M059J (cell line): ENCODE data around the gene GRIN3B. TPM values are rescaled to one million over a fixed set of nuclear protein-coding genes. Genes with fewer than 3 reads are reported as not detected.

Experiments
- DNase-seq: peaks from one replicate; pipeline ENCODE4 v3.0.0-alpha.2; 2012; ENCODE audit warnings: low read depth
- total RNA-seq: library from RNA; depleted of rRNA; stranded (reverse); fragments of >200 nt; shearing (Covaris generic); gene quantifications from 2 replicates; pipeline ENCODE4 v1.2.3, GENCODE V29; 2014

GRIN3B gene
- total RNA-seq, 1 experiment from 2014 or later = not detected

- no peak for DNase-seq
Measured at GRCh38 chr19:1006711-1007398, 6.6 kb downstream of the GRIN3B start.

DNA sequence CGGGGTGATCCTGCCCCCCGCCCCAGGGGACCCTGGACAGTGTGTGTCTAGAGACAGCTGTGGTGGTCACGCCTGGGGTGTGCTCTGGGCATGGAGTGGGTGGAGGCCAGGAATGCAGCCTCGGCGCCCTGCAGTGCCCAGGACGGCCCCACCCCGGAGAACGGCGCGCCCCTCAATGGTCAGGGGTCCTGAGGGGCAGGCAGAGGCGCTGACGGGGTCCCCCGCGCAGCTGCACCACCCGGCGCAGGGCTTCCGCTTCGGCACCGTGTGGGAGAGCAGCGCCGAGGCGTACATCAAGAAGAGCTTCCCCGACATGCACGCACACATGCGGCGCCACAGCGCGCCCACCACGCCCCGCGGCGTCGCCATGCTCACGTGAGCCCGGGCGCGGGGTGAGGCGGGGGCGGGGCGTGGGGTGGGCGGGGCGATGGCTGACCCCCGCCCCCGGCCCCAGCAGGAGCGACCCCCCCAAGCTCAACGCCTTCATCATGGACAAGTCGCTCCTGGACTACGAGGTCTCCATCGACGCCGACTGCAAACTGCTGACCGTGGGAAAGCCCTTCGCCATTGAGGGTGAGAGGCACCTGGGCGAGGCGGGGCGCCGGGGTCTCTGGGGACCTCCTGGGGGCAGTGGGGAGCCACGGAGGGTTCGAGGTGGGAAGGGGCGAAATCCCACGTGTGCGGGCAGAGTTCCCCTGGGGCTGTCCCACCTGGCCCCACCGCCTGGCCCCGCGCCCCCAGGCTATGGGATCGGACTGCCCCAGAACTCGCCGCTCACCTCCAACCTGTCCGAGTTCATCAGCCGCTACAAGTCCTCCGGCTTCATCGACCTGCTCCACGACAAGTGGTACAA lies 7.4 kb downstream of the GRIN3B start:
- no peak for DNase-seq

GRCh38 chr19:1008268-1009040 lies 8.2 kb downstream of the GRIN3B start:
- DNase-seq = no peak

DNA sequence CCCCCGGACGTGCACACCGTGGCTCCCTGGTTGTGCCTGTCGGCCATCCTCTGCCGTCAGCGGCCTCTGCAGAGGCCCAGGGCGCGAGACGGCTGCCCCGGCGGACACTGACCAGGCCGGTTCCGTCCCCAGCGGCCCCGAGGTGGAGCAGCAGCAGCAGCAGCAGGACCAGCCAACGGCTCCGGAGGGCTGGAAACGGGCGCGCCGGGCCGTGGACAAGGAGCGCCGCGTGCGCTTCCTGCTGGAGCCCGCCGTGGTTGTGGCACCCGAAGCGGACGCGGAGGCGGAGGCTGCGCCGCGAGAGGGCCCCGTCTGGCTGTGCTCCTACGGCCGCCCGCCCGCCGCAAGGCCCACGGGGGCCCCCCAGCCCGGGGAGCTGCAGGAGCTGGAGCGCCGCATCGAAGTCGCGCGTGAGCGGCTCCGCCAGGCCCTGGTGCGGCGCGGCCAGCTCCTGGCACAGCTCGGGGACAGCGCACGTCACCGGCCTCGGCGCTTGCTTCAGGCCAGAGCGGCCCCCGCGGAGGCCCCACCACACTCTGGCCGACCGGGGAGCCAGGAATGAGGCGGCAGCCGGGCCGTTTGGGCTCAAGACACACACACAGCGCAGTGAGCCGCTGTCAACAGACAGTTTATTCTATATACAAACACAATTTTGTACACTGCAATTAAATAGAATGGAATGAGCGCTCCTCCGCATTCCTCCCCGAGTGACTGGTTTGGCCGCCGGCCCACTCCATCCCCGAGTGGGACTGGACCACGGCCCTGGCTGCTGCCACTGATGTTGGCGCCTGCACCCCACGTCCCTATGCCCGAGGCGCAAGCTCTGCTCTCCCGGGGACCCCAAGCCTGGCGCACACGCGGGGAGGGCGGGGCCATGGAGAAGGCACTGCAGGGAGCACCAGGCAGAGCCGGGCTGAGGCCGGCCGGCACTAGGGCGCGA lies 9.1 kb downstream of the GRIN3B start:
- DNase-seq = no peak

DNA sequence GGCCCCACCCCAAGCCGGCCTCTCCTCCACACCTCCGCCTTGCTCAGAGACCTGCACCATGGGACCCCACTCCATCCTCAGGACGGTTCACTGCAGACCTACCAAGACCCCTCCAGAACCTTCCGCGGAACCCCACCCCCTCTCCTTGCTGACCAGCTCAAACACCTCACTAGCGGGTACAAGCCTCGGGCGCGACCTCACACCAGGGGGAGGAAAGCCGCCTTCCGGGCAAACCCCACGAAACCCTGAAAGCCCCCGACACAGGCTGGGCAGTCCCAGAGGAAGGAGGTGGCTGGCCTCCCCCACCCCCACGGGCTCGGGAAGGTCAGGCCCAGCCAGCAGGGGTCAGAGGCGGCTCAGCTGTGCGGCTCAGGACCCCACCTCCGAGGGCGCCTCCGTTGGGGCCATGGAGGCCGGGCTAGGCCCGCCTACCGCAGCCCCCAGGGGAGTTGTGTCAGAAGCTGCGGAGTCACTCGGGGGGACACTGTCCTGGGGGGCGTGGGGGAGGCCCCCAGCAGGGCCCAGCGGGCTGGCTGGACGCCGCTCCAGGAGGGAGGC lies 9.8 kb downstream of the GRIN3B start:
- DNase-seq = no peak

DNA sequence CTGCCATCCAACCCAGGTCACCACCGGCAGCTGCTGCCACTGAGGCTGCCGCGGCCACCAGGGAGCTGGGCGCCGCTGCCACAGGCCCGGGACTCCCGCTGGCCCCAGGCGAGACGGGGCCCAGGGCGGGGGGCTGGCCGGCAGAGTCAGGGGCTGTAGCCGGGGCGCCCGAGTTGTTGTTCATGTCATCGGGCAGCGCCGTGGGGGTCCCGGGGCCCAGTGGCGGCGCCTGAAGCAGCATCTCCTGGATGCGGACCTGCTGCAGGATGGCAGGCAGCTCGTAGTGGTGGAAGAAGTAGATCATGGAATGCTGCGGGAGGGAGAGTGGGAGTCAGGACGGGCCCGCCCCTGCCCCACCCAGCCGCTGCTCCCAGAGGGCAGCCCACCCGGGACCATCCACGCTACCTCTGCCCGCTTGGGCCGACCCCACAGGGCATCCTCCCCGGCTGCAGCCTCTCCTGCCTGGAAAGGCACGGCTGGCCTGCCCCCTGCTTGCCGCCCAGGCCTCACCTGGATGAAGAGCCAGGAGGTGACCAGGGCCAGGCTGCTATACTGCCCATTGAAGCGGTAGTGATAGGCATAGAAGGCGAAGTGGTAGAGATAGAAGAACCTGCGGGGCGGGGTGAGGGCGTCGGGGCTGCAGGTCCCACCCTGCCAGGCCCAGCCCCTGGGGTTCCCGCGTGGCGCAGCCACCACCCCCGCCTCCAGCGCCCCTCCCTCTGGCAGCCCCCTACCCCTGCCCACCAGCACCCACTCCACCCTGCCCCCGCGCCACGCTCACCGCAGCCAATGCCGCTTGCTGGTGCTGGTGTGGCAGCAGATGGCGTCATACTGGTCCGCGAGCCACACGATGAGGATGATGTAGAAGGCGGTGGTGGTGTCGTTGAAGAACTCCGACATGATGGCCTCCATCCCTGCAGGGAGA lies 10.6 kb downstream of the GRIN3B start:
- no peak for DNase-seq

- DNase-seq = no peak
Measured at GRCh38 chr19:1011831-1012333, 11.7 kb downstream of the GRIN3B start.

DNA sequence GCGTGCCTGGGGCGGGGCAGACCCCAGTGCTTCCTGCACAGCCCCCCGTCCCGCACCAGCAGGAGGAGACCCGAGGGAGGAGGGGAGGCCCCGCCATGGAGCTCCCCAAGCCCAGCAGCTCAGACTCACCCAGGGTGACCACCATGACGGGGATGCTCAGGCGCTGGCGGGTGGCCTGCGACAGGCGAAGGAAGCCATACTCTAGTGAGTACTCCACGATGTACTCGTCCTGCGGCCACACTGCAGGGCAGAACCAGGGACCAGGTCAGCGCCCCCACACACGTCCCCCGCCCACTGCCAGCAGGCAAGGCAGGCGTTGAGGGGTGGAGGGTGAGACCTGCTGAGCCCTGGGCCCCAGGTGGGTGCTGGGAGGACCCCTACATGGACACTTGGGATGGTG lies 12.1 kb downstream of the GRIN3B start:
- DNase-seq = no peak

- DNase-seq = no peak
Measured at GRCh38 chr19:1013218-1013617, 13.0 kb downstream of the GRIN3B start.

- no peak for DNase-seq
Measured at GRCh38 chr19:1014161-1015060, 14.2 kb downstream of the GRIN3B start.

- DNase-seq = no peak
Measured at GRCh38 chr19:1015061-1015781, 15.0 kb downstream of the GRIN3B start.

- DNase-seq = no peak
Measured at GRCh38 chr19:1015782-1016646, 15.8 kb downstream of the GRIN3B start.

GRCh38 chr19:1016647-1017114 lies 16.5 kb downstream of the GRIN3B start:
- no peak for DNase-seq

DNA sequence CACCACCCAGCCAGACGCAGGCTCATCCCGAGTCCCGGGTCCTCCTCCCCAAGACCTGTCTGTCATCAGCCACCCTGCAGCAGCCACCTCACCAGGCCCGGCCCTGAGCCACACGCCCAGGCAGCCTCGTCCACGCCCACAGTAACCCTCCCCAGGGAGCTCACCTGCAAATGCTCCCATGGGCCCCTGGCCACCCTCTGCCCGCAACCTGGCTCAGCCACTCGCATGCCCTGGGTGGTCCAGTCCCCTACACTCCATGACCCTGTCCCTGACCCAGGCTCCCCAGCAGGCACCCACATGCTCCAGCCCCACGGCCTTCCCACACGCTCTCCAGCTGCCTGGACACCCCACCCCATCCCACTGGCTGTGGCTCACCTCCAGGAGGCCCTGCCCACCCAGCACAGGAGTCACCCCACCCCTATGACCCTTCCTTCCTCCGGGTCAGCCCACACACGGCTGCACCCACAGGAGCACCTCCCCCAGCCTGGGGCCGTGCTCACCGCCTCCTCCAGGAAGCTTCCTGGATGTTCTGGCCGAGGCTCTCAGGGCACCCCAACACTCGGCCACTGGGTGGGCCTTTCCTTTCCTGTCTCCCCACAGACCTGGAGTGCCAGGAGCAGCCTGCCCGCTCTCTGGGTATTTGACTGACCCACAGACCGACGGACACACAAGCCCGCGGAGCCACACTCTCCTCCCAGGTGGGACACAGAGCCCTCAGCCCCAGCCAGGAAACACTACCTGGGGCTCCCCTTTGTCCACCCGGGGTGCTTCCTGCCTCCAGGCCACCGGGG lies 17.1 kb downstream of the GRIN3B start:
- DNase-seq = no peak

DNA sequence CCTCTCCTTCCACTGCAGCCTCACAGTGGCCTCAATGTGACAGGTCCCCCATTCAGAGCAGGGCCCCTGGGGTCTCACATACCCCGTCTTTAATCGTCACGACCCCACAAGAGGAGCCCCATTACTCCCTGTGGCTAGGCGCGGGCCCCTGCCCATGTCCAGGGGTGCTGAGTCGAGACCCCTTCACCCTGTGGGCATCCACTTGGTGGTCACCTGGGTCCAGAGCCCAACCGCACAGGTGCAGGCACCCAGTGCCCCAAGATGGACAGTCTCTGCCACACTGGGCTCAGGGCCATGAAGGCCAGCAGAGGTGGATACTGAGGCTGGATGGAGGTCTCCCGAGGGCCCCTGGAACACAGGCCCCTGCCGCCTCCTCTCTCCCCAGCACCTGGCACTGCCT lies 17.7 kb downstream of the GRIN3B start:
- DNase-seq = no peak

GRCh38 chr19:1018393-1018792 lies 18.2 kb downstream of the GRIN3B start:
- DNase-seq = no peak
